Measurements from ENCODE around the gene MFSD12. TPM values are rescaled to one million over a fixed set of nuclear protein-coding genes. Genes with fewer than 3 reads are reported as not detected.
"Not testable (repeated sequence)": the region's sequence is repeated elsewhere in the genome, so short reads cannot be mapped to it uniquely, and the experiment has no call there.

Gene MFSD12
- total RNA-seq, 2 experiments from 2014 or later = 78.8 to 79.4 TPM

- Histone ChIP-seq H3K36me3 (ENCODE audit: insufficient read depth, low read length) (peaks cover 33% of the 10 kb centered on the region; the same call in 1 of the 2 replicates), H2AFZ (ENCODE audit: low read length) (no peak overlapping the region), H3K4me3 (ENCODE audit: low read depth, low read length, poor library complexity, severe bottlenecking) (no peak overlapping the region), H3K9me2 (ENCODE audit: insufficient read depth, low read length) (no peaks in the 10 kb centered on the region), H3K27ac (ENCODE audit: low read depth, low read length, poor library complexity, severe bottlenecking) (no peak overlapping the region), H3K4me1 (ENCODE audit: insufficient read depth, low read length, poor library complexity, severe bottlenecking) (peaks cover 22% of the 10 kb centered on the region), H3K4me2 (ENCODE audit: low read length) (no peak overlapping the region; the same call in 1 of the 2 replicates), H3K79me2 (ENCODE audit: insufficient read depth, low read depth, low read length) (peaks cover 31% of the 10 kb centered on the region), H4K20me1 (ENCODE audit: insufficient read depth, low read length) (peaks cover 3% of the 10 kb centered on the region; the same call in 1 of the 2 replicates), H3K9me3 (ENCODE audit: low read length) (no peaks in the 10 kb centered on the region)
- intact Hi-C loops (cut with micrococcal nuclease; ENCODE audit: unreplicated experiment) = loop anchor here (5.0 kb wide), 1 partner anchor 63 kb away; the partner anchor contains the start of gene HMG20B
- ChIA-PET CTCF (ENCODE audit: unreplicated experiment) (no interaction called here), POLR2A (no interaction called here)
- no peak for TF ChIP-seq EZH2phosphoT487 (IDR thresholded peaks at IDR 0.05; ENCODE audit: borderline replicate concordance, low read depth, low read length)
- no peak for TF ChIP-seq CTCF (conservative IDR thresholded peaks at IDR 0.05; ENCODE audit: low read length)
- no peak for DNase-seq (ENCODE audit: low spot score)
- no TSS peak for BruUV-seq (replicated peaks)
These were observed 48.4 kb downstream of the MFSD12 start for GRCh38 chr19:3508771-3509535.

- DNase-seq (ENCODE audit: low spot score); H3K9me2 ChIP-seq (ENCODE audit: insufficient read depth, low read length); H2AFZ ChIP-seq (ENCODE audit: low read length); POLR2A ChIA-PET; H3K9me3 ChIP-seq (ENCODE audit: low read length); H3K27ac ChIP-seq (ENCODE audit: low read depth, low read length, poor library complexity, severe bottlenecking); H3K4me3 ChIP-seq (ENCODE audit: low read depth, low read length, poor library complexity, severe bottlenecking); BruUV-seq (replicated peaks); H3K4me2 ChIP-seq (ENCODE audit: low read length); CTCF ChIA-PET (ENCODE audit: unreplicated experiment); H4K20me1 ChIP-seq (ENCODE audit: insufficient read depth, low read length): not testable (repeated sequence)
- Histone ChIP-seq H3K36me3 (ENCODE audit: insufficient read depth, low read length) (peaks cover 33% of the 10 kb centered on the region; the same call in 1 of the 2 replicates), H3K4me1 (ENCODE audit: insufficient read depth, low read length, poor library complexity, severe bottlenecking) (peaks cover 22% of the 10 kb centered on the region), H3K79me2 (ENCODE audit: insufficient read depth, low read depth, low read length) (peaks cover 31% of the 10 kb centered on the region)
- intact Hi-C loops (cut with micrococcal nuclease; ENCODE audit: unreplicated experiment) = loop anchor here (5.0 kb wide), 1 partner anchor 64 kb away; the partner anchor contains the start of gene HMG20B
These were observed 49.2 kb downstream of the MFSD12 start for GRCh38 chr19:3508121-3508661.

GRCh38 chr19:3507371-3508120 is 49.8 kb downstream of the MFSD12 start:
- H3K4me2 ChIP-seq (ENCODE audit: low read length) = peak overlapping the region; percentile 85
- BruUV-seq (replicated peaks) = TSS peak; percentile 62
- intact Hi-C loops (cut with micrococcal nuclease; ENCODE audit: unreplicated experiment) = loop anchor here (5.0 kb wide), 1 partner anchor 65 kb away; the partner anchor contains the start of gene HMG20B
- no peaks in the 10 kb centered on the region for H3K9me3 ChIP-seq (ENCODE audit: low read length)
- TF ChIP-seq CTCF (conservative IDR thresholded peaks at IDR 0.05; ENCODE audit: low read length) (no peak), EZH2phosphoT487 (IDR thresholded peaks at IDR 0.05; ENCODE audit: borderline replicate concordance, low read depth, low read length) (no peak)
- peaks cover 31% of the 10 kb centered on the region for H3K79me2 ChIP-seq (ENCODE audit: insufficient read depth, low read depth, low read length)
- H4K20me1 ChIP-seq (ENCODE audit: insufficient read depth, low read length) = peaks cover 3% of the 10 kb centered on the region; the same call in 1 of the 2 replicates
- no peak for DNase-seq (ENCODE audit: low spot score)
- no peak overlapping the region for H3K27ac ChIP-seq (ENCODE audit: low read depth, low read length, poor library complexity, severe bottlenecking)
- peak overlapping the region; percentile 100 for H3K4me3 ChIP-seq (ENCODE audit: low read depth, low read length, poor library complexity, severe bottlenecking)
- no peaks in the 10 kb centered on the region for H3K9me2 ChIP-seq (ENCODE audit: insufficient read depth, low read length)
- POLR2A ChIA-PET = no interaction called here
- H3K36me3 ChIP-seq (ENCODE audit: insufficient read depth, low read length) = peaks cover 33% of the 10 kb centered on the region; the same call in 1 of the 2 replicates
- CTCF ChIA-PET (ENCODE audit: unreplicated experiment) = no interaction called here
- H2AFZ ChIP-seq (ENCODE audit: low read length) = no peak overlapping the region
- H3K4me1 ChIP-seq (ENCODE audit: insufficient read depth, low read length, poor library complexity, severe bottlenecking) = peaks cover 22% of the 10 kb centered on the region
